Activated CD4-positive, alpha-beta T cell treated with anti-CD3 and anti-CD28 coated beads for 36 hours (primary cell): Measurements from ENCODE around the gene MAPK11. TPM values are rescaled to one million over a fixed set of nuclear protein-coding genes. Genes with fewer than 3 reads are reported as not detected.
A peak's percentile ranks its signal among the peaks of the same experiment; 100 is the strongest.

Experiments
- ATAC-seq: fragments of 200-7000 bp; cut with Tn5 transposase; one replicate; pipeline ENCODE4 v1.10.0; 2021; ENCODE audit warnings: mild to moderate bottlenecking, moderate library complexity
- CTCF ChIA-PET: fragments of 350-600 bp; sonication (Branson Sonifier 250); formaldehyde crosslinking; loops from one replicate; lab custom pipeline; 2021; ENCODE audit warnings: antibody characterized with exemption; lab: Charles Lee
- POLR2A ChIA-PET: fragments of 350-600 bp; sonication (Branson Sonifier 250); formaldehyde crosslinking; loops from one replicate; lab custom pipeline; 2021; ENCODE audit warnings: antibody characterized with exemption, inconsistent platforms; lab: Charles Lee
- DNase-seq: peaks from one replicate; pipeline ENCODE4 v3.0.0-alpha.2; 2020
- H3K27ac Mint-ChIP-seq: one replicate; pipeline ENCODE4 v1.8.0; 2021; ENCODE audit warnings: mixed read lengths
- H3K27me3 Mint-ChIP-seq: one replicate; pipeline ENCODE4 v1.8.0; 2021; ENCODE audit warnings: mixed read lengths
- H3K36me3 Mint-ChIP-seq: one replicate; pipeline ENCODE4 v1.8.0; 2021; ENCODE audit warnings: low read depth, mixed read lengths
- H3K4me1 Mint-ChIP-seq: one replicate; pipeline ENCODE4 v1.8.0; 2021; ENCODE audit warnings: mixed read lengths
- H3K4me3 Mint-ChIP-seq: one replicate; pipeline ENCODE4 v1.8.0; 2021; ENCODE audit warnings: mild to moderate bottlenecking, moderate library complexity, mixed read lengths
- H3K9me3 Mint-ChIP-seq: one replicate; pipeline ENCODE4 v1.8.0; 2021; ENCODE audit warnings: low read depth, mixed read lengths
- intact Hi-C, 2 experiments: fragments of 100-400 bp; cut with DNase I in 1 of 2; cut with micrococcal nuclease in 1 of 2; formaldehyde crosslinking; loops; one replicate each; pipeline versions ENCODE4 v1.14.2 to v1.15.1; 2022 to 2024; cut with DNase I, micrococcal nuclease
- total RNA-seq, 2 experiments: library from RNA; stranded (reverse); gene quantifications; one replicate each; pipeline ENCODE4 v1.2.3, GENCODE V29; 2021

Gene MAPK11
- 10 to 100 TPM; 11.6 to 13.6 TPM for total RNA-seq

- CTCF ChIA-PET, result interaction anchor here (0.6 kb wide), 1 partner anchor 9 kb away, joined by 3 read pairs; the partner anchor contains the start of gene MAPK12
- ATAC-seq (peak; percentile 61), DNase-seq (peak; percentile 85)
- intact Hi-C loops, result loop anchor here (1.0 to 2.0 kb wide), 10 partner anchors 19 to 359 kb away; partner anchors contain the start of genes ARSA (in 1 of the 2), CHKB (in 1 of the 2), DENND6B (in 1 of the 2) and HDAC10 (in 1 of the 2)
- Mint-ChIP-seq H3K4me1 (peaks cover 13% of the 10 kb centered on the region), H3K36me3 (no peaks in the 10 kb centered on the region), H3K27me3 (peaks cover 4% of the 10 kb centered on the region), H3K9me3 (no peaks in the 10 kb centered on the region), H3K4me3 (peak within 1 kb of the TSS; percentile 67), H3K27ac (peak within 1 kb of the TSS; percentile 37)
- POLR2A ChIA-PET, result no interaction called here
Observed at GRCh38 chr22:50269970-50270665, at the start of gene MAPK11. Gene MAPK11 (minus strand): TSS chr22:50270380. CDS start chr22:50270292, 88 bp downstream.

GRCh38 chr22:50319503-50319951 is 49.3 kb upstream of the MAPK11 start:
- Mint-ChIP-seq H3K27me3 (no peaks in the 10 kb centered on the region), H3K4me1 (peaks cover 6% of the 10 kb centered on the region), H3K9me3 (no peaks in the 10 kb centered on the region), H3K36me3 (no peaks in the 10 kb centered on the region), H3K4me3 (no peak overlapping the region), H3K27ac (no peak overlapping the region)
- no peak for ATAC-seq
- CTCF ChIA-PET, result interaction anchor here (0.9 kb wide), 1 partner anchor 44 kb away, joined by 4 read pairs; no protein-coding TSS in a partner anchor
- POLR2A ChIA-PET, result no interaction called here
- DNase-seq, result no peak
- intact Hi-C loops, result no loop called here

GRCh38 chr22:50318698-50319411 is 48.7 kb upstream of the MAPK11 start:
- Mint-ChIP-seq H3K4me3 (no peak overlapping the region), H3K27me3 (no peaks in the 10 kb centered on the region), H3K9me3 (no peaks in the 10 kb centered on the region), H3K27ac (no peak overlapping the region), H3K4me1 (peaks cover 13% of the 10 kb centered on the region), H3K36me3 (no peaks in the 10 kb centered on the region)
- intact Hi-C loops, result no loop called here
- ChIA-PET CTCF (interaction anchor here (0.5 kb wide), 1 partner anchor 26 kb away, joined by 3 read pairs; no protein-coding TSS in a partner anchor), POLR2A (no interaction called here)
- no peak for ATAC-seq
- DNase-seq, result no peak

GRCh38 chr22:50318356-50318697 is 48.1 kb upstream of the MAPK11 start:
- CTCF ChIA-PET, result interaction anchor here (0.5 kb wide), 1 partner anchor 26 kb away, joined by 3 read pairs; no protein-coding TSS in a partner anchor
- no peak overlapping the region for H3K27ac Mint-ChIP-seq
- POLR2A ChIA-PET, result no interaction called here
- ATAC-seq, result no peak
- no peak overlapping the region for H3K4me3 Mint-ChIP-seq
- no peaks in the 10 kb centered on the region for H3K9me3 Mint-ChIP-seq
- no peaks in the 10 kb centered on the region for H3K27me3 Mint-ChIP-seq
- peaks cover 16% of the 10 kb centered on the region for H3K4me1 Mint-ChIP-seq
- intact Hi-C loops, result no loop called here
- no peaks in the 10 kb centered on the region for H3K36me3 Mint-ChIP-seq
- no peak for DNase-seq

GRCh38 chr22:50317674-50318073 is 47.5 kb upstream of the MAPK11 start:
- intact Hi-C loops, result no loop called here
- H3K4me1 Mint-ChIP-seq, result peaks cover 16% of the 10 kb centered on the region
- H3K36me3 Mint-ChIP-seq, result no peaks in the 10 kb centered on the region
- H3K27ac Mint-ChIP-seq, result no peak overlapping the region
- POLR2A ChIA-PET, result no interaction called here
- ATAC-seq (no peak), DNase-seq (no peak)
- H3K9me3 Mint-ChIP-seq, result no peaks in the 10 kb centered on the region
- H3K4me3 Mint-ChIP-seq, result no peak overlapping the region
- CTCF ChIA-PET, result interaction anchor here (0.9 kb wide), 1 partner anchor 9 kb away, joined by 3 read pairs; no protein-coding TSS in a partner anchor
- no peaks in the 10 kb centered on the region for H3K27me3 Mint-ChIP-seq

GRCh38 chr22:50317178-50317577 is 47.0 kb upstream of the MAPK11 start:
- CTCF ChIA-PET, result interaction anchor here (0.9 kb wide), 1 partner anchor 9 kb away, joined by 3 read pairs; no protein-coding TSS in a partner anchor
- ATAC-seq (no peak), DNase-seq (no peak)
- H3K9me3 Mint-ChIP-seq, result no peaks in the 10 kb centered on the region
- H3K36me3 Mint-ChIP-seq, result no peaks in the 10 kb centered on the region
- POLR2A ChIA-PET, result no interaction called here
- peaks cover 16% of the 10 kb centered on the region for H3K4me1 Mint-ChIP-seq
- no peaks in the 10 kb centered on the region for H3K27me3 Mint-ChIP-seq
- H3K27ac Mint-ChIP-seq, result no peak overlapping the region
- H3K4me3 Mint-ChIP-seq, result no peak overlapping the region
- intact Hi-C loops, result no loop called here

GRCh38 chr22:50316114-50317065 is 46.2 kb upstream of the MAPK11 start:
- ATAC-seq, result no peak
- Mint-ChIP-seq H3K36me3 (no peaks in the 10 kb centered on the region), H3K4me1 (peaks cover 16% of the 10 kb centered on the region), H3K27me3 (no peaks in the 10 kb centered on the region), H3K4me3 (no peak overlapping the region), H3K27ac (no peak overlapping the region), H3K9me3 (no peaks in the 10 kb centered on the region)
- intact Hi-C loops, result no loop called here
- ChIA-PET POLR2A (interaction anchor here (0.8 kb wide), 1 partner anchor 65 kb away, joined by 3 read pairs; the partner anchor contains the start of gene HDAC10), CTCF (interaction anchor here (0.7 to 0.9 kb wide), 2 partner anchors 10 to 38 kb away, joined by 3 read pairs; no protein-coding TSS in a partner anchor)
- DNase-seq, result no peak

- ATAC-seq (no peak), DNase-seq (no peak)
- Mint-ChIP-seq H3K36me3 (no peaks in the 10 kb centered on the region), H3K9me3 (no peaks in the 10 kb centered on the region), H3K27ac (peak overlapping the region; percentile 59), H3K27me3 (no peaks in the 10 kb centered on the region), H3K4me3 (peak overlapping the region; percentile 5), H3K4me1 (peaks cover 16% of the 10 kb centered on the region)
- CTCF ChIA-PET, result interaction anchor here (0.5 to 0.7 kb wide), 3 partner anchors 37 to 186 kb away, joined by 3 to 4 read pairs (median 3); no protein-coding TSS in a partner anchor
- POLR2A ChIA-PET, result no interaction called here
- intact Hi-C loops, result loop anchor here in 1 of 2 experiments (2.0 kb wide), 1 partner anchor 27 kb away; the partner anchor contains the start of gene PPP6R2
Observed at GRCh38 chr22:50315289-50316113, 45.3 kb upstream of the MAPK11 start.

- Mint-ChIP-seq H3K36me3 (no peaks in the 10 kb centered on the region), H3K27ac (peak overlapping the region; percentile 92), H3K9me3 (no peaks in the 10 kb centered on the region), H3K4me1 (peaks cover 16% of the 10 kb centered on the region), H3K4me3 (peak overlapping the region; percentile 76), H3K27me3 (no peaks in the 10 kb centered on the region)
- CTCF ChIA-PET, result interaction anchor here (0.5 to 0.6 kb wide), 3 partner anchors 179 to 983 kb away, joined by 3 to 4 read pairs (median 3); no protein-coding TSS in a partner anchor
- POLR2A ChIA-PET, result no interaction called here
- peak; percentile 96 for ATAC-seq
- DNase-seq, result peak; percentile 88
- intact Hi-C loops, result loop anchor here in 1 of 2 experiments (1.0 to 2.0 kb wide), 2 partner anchors 28 to 63 kb away; partner anchors contain the start of genes HDAC10 and PPP6R2
Observed at GRCh38 chr22:50314455-50315288, 44.5 kb upstream of the MAPK11 start.
